K562 (cell line): ENCODE measurements around the gene BNIPL. TPM values are rescaled to one million over a fixed set of nuclear protein-coding genes. Genes with fewer than 3 reads are reported as not detected.

Source experiments
- ATAC-seq: fragments of 200-7000 bp; cut with Tn5 transposase; 3 replicates; pipeline ENCODE4 v1.9.1; 2020; ENCODE audit warnings: moderate library complexity
- BruUV-seq: library from RNA; stranded (reverse); fragments of 400-500 nt; replicated peaks from 2 replicates; lab custom pipeline; 2021; lab: Mats Ljungman, UMichigan
- CTCF ChIA-PET: fragments of 300-600 bp; formaldehyde crosslinking; extraction: SDS; loops from one replicate; lab custom pipeline; 2021; ENCODE audit warnings: low intra/inter-chr PET ratio; lab: Yijun Ruan, JAX
- POLR2A ChIA-PET: fragments of 300-600, 350-650 bp; sonication (Branson Sonifier 250); formaldehyde crosslinking; extraction: SDS; loops from one replicate; lab custom pipeline; 2021; ENCODE audit warnings: antibody characterized with exemption, inconsistent platforms; lab: Yijun Ruan, JAX
- DNase-seq, 4 experiments: peaks; one replicate each; pipeline versions ENCODE4 v3.0.0 to v3.0.0-alpha.2; 2011 to 2018; ENCODE audit warnings: low spot score in 3 of 4, mixed read lengths in 3 of 4; ENCODE audit errors: extremely low read depth in 1 of 4
- FAIRE-seq: peaks from 2 replicates; lab custom pipeline; 2011; peaks lifted over from hg19 to GRCh38; lab: Jason Lieb, UNC
- H2AFZ ChIP-seq: 2 replicates; pipeline ENCODE4 v1.6.0; 2011; ENCODE audit warnings: low read depth, low read length, control low read depth, inconsistent platforms
- H3K27ac ChIP-seq: fragments of 200-600 bp; 3 replicates; pipeline ENCODE4 v1.8.0; 2011; ENCODE audit warnings: low read depth, mild to moderate bottlenecking, control low read depth, inconsistent platforms, low read length, moderate library complexity, mixed read lengths; ENCODE audit errors: extremely low read depth
- H3K27me3 ChIP-seq, 2 experiments: fragments of 300-600 bp in 1 of 2; 2 replicates in 1 of 2; 3 replicates in 1 of 2; pipeline versions ENCODE4 v1.6.0 to v1.8.0; 2011; ENCODE audit warnings: inconsistent platforms in 2 of 2, low read length in 2 of 2, mild to moderate bottlenecking in 1 of 2, mixed read lengths in 1 of 2, moderate library complexity in 1 of 2; ENCODE audit not compliant: control insufficient read depth in 2 of 2, insufficient read depth in 2 of 2
- H3K36me3 ChIP-seq: fragments of 300-600 bp; 3 replicates; pipeline ENCODE4 v1.8.0; 2011; ENCODE audit warnings: mild to moderate bottlenecking, low read length, inconsistent platforms; ENCODE audit not compliant: control insufficient read depth, insufficient read depth
- H3K4me1 ChIP-seq, 2 experiments: fragments of 200-600 bp in 1 of 2; replicated peaks in 1 of 2; 2 replicates in 1 of 2; 3 replicates in 1 of 2; pipeline versions ENCODE4 v1.5.1 to v1.8.0; 2011; ENCODE audit warnings: inconsistent platforms in 2 of 2, low read length in 2 of 2, mild to moderate bottlenecking in 1 of 2, mixed read lengths in 1 of 2, moderate library complexity in 1 of 2; ENCODE audit not compliant: control insufficient read depth in 2 of 2, insufficient read depth in 2 of 2
- H3K4me2 ChIP-seq: 2 replicates; pipeline ENCODE4 v1.6.1; 2011; ENCODE audit warnings: low read length, control low read depth, inconsistent platforms, mixed read lengths; ENCODE audit not compliant: insufficient read depth
- H3K4me3 ChIP-seq: fragments of 200-600 bp; sonication (generic), shearing (Covaris generic); 2 replicates; pipeline ENCODE4 v1.5.1; 2016; ENCODE audit warnings: control low read depth, inconsistent platforms
- H3K79me2 ChIP-seq: fragments of 200-600 bp; 3 replicates; pipeline ENCODE4 v1.8.0; 2011; ENCODE audit warnings: low read length, inconsistent platforms; ENCODE audit not compliant: control insufficient read depth, insufficient read depth
- H3K9ac ChIP-seq, 2 experiments: 2 replicates each; pipeline versions ENCODE4 v1.6.0 to v1.6.1; 2011; ENCODE audit warnings: low read depth in 2 of 2, low read length in 2 of 2, control low read depth in 1 of 2, inconsistent platforms in 1 of 2, mild to moderate bottlenecking in 1 of 2, mixed read lengths in 1 of 2; ENCODE audit not compliant: insufficient read depth in 1 of 2
- H3K9me1 ChIP-seq: one replicate; pipeline ENCODE4 v1.6.0; 2011; ENCODE audit warnings: inconsistent platforms, mild to moderate bottlenecking, low read length, moderate library complexity; ENCODE audit not compliant: control insufficient read depth, insufficient read depth
- H3K9me3 ChIP-seq: replicated peaks from 2 replicates; pipeline ENCODE4 v1.5.1; 2011; ENCODE audit warnings: low read depth, low read length, inconsistent platforms; ENCODE audit not compliant: control insufficient read depth, insufficient read depth
- H4K20me1 ChIP-seq: replicated peaks from 2 replicates; pipeline ENCODE4 v1.6.1; 2011; ENCODE audit warnings: low read length, inconsistent platforms, mixed read lengths; ENCODE audit not compliant: control insufficient read depth, insufficient read depth
- CCNT2 ChIP-seq: IDR thresholded peaks from 2 replicates; pipeline ENCODE4 v1.6.1; 2011; ENCODE audit warnings: borderline replicate concordance, low read depth, mild to moderate bottlenecking, moderate library complexity, mixed read lengths, low read length; ENCODE audit not compliant: insufficient read length; ENCODE audit errors: extremely low read depth
- FOXA1 ChIP-seq: fragments of 450-650 bp; IDR thresholded peaks from 2 replicates; pipeline ENCODE4 v1.6.1; 2016; ENCODE audit warnings: mild to moderate bottlenecking, borderline replicate concordance
- MIER1 ChIP-seq: fragments of 450-650 bp; IDR thresholded peaks from 2 replicates; pipeline ENCODE4 v1.6.1; 2016; ENCODE audit warnings: antibody characterized with exemption, mild to moderate bottlenecking, low read depth
- POLR2B ChIP-seq: fragments of 450-650 bp; IDR thresholded peaks from 2 replicates; pipeline ENCODE4 v1.6.1; 2018; ENCODE audit warnings: low read depth; ENCODE audit not compliant: partially characterized antibody
- TFE3 ChIP-seq: fragments of 450-650 bp; formaldehyde crosslinking; IDR thresholded peaks from 2 replicates; pipeline ENCODE4 v1.4.0; 2020; ENCODE audit warnings: mild to moderate bottlenecking, mixed read lengths
- ZBTB12 ChIP-seq: fragments of 250-450 bp; sonication (Bioruptor Pico); IDR thresholded peaks from 2 replicates; pipeline ENCODE4 v1.4.0; 2020
- ZNF124 ChIP-seq: sonication (generic); formaldehyde crosslinking; IDR thresholded peaks from 2 replicates; pipeline ENCODE4 v1.8.1; 2022; ENCODE audit warnings: missing genetic modification reagents
- ZNF165 ChIP-seq: fragments of 250-450 bp; sonication (Bioruptor Pico); IDR thresholded peaks from 2 replicates; pipeline ENCODE4 v1.4.0; 2020; ENCODE audit warnings: borderline replicate concordance
- ZNF584 ChIP-seq: fragments of 200-800 bp; sonication (Bioruptor generic); IDR thresholded peaks from 2 replicates; pipeline ENCODE4 v1.6.1; 2016; ENCODE audit warnings: low read depth, mild to moderate bottlenecking, missing genetic modification characterization, missing compliant biosample characterization
- WGBS: fragments of 100-300 bp; shearing (Covaris generic); methylation state at CpG from one replicate; pipeline ENCODE4 v1.1.6; 2016; ENCODE audit warnings: low coverage, mixed read lengths; ENCODE audit not compliant: insufficient coverage; ENCODE audit errors: missing lambda C conversion rate; 5-methylcytosine and 5-hydroxymethylcytosine counted together
- in situ Hi-C: fragments of 300-500 bp; cut with MboI; formaldehyde crosslinking; loops from 4 replicates; pipeline ENCODE4 v1.15.0; 2018; ENCODE audit warnings: inconsistent platforms, mixed read lengths
- intact Hi-C: fragments of 100-400 bp; cut with micrococcal nuclease; formaldehyde crosslinking; loops from 2 replicates; pipeline ENCODE4 v1.14.2; 2022
- polyA plus RNA-seq, 8 experiments: library from polyadenylated mRNA; depleted of rRNA in 4 of 8; stranded (reverse) in 5 of 8; unstranded in 3 of 8; fragments of >200 nt; fragmentation: Nextera tagmentation in 2 of 8; fragmentation: Illumina TruSeq in 1 of 8; extraction: Ambion mirVana in 2 of 8; extraction: Trizol in 1 of 8; gene quantifications; 2 replicates each; pipeline versions ENCODE4 v1.2.1 to v1.2.3, GENCODE V29; 2011 to 2014; ENCODE audit warnings: inconsistent platforms in 1 of 8, missing spikeins in 1 of 8
- total RNA-seq, 7 experiments: library from RNA; depleted of rRNA in 6 of 7; stranded (reverse); fragments of >200 nt in 6 of 7; fragmentation: Illumina TruSeq in 2 of 7; extraction: Trizol in 2 of 7; gene quantifications; 2 replicates each; pipeline versions ENCODE4 v1.2.1 to v1.2.3, GENCODE V29; 2011 to 2021; ENCODE audit warnings: low replicate concordance in 1 of 7

The BNIPL gene
- total and polyA plus RNA-seq, 9 of the 15 experiments (the other 6 are each of a cell fraction or from before 2014, with no cell fraction given), result 0.08 to 1.4 (median 0.68) TPM

GRCh38 chr1:150999051-150999674 lies 37.2 kb upstream of the BNIPL start (continued):
- TF ChIP-seq TFE3 (CRISPR knock-in tag), result no peak
- TF ChIP-seq ZBTB12 (CRISPR knock-in tag), result 0 out of 2 replicates have a peak, but pooled peaks have one; percentile 12

GRCh38 chr1:150999926-151000325 lies 36.5 kb upstream of the BNIPL start:
- DNase-seq, result no peak
- no peak for ATAC-seq
- ChIA-PET POLR2A (interaction anchor here (0.7 to 1.8 kb wide), 6 partner anchors 10 to 764 kb away, joined by 3 to 7 read pairs (median 3); partner anchors contain the start of gene ANP32E), CTCF (no interaction called here)
- Histone ChIP-seq H3K4me2 (peak overlapping the region; percentile 67; the same call in 1 of the 2 replicates), H3K27me3 (no peaks in the 10 kb centered on the region), H3K4me3 (no peak overlapping the region), H3K4me1 (peaks cover 46 to 49% of the 10 kb centered on the region in 2 experiments), H3K9me1 (no peaks in the 10 kb centered on the region), H4K20me1 (no peaks in the 10 kb centered on the region), H3K79me2 (peaks cover 1% of the 10 kb centered on the region; the same call in 1 of the 3 replicates), H3K36me3 (peaks cover 11% of the 10 kb centered on the region; the same call in 2 of the 3 replicates), H2AFZ (peak overlapping the region; percentile 88), H3K9me3 (no peaks in the 10 kb centered on the region), H3K27ac (peak overlapping the region; percentile 80), H3K9ac (peak overlapping the region; percentile 67 to 81; a peak in 2 of 4 replicates)
- intact Hi-C loops (loop anchor here (5.0 to 10.0 kb wide), 3 partner anchors 165 to 743 kb away; partner anchors contain the start of gene CA14), in situ Hi-C loops (loop anchor here (5.0 to 10.0 kb wide), 2 partner anchors 435 to 743 kb away; partner anchors contain the start of gene CA14)
- WGBS, result 95% methylated on average over 1 of the region's 2 CpGs
- TF ChIP-seq POLR2B (no peak), CCNT2 (no peak), ZNF165 (CRISPR knock-in tag) (0 out of 2 replicates have a peak, but pooled peaks have one; percentile 24), MIER1 (no peak), ZNF124 (no peak), ZNF584 (CRISPR knock-in tag) (peak; percentile 11; the same call in 1 of the 2 replicates), FOXA1 (no peak)
- FAIRE-seq, result no peak
- BruUV-seq, result no TSS peak
